HCT116 (cell line): Measurements from ENCODE around the gene CELA2B. TPM values are rescaled to one million over a fixed set of nuclear protein-coding genes. Genes with fewer than 3 reads are reported as not detected.

Experiments
- ATAC-seq: fragments of 200-7000 bp; cut with Tn5 transposase; 2 replicates; pipeline ENCODE4 v1.9.1; 2020; ENCODE audit warnings: mild to moderate bottlenecking, moderate library complexity
- BruUV-seq: library from RNA; stranded (reverse); fragments of 400-500 nt; replicated peaks from 2 replicates; lab custom pipeline; 2021; lab: Mats Ljungman, UMichigan
- CTCF ChIA-PET: fragments of 300-600 bp; sonication (Branson Sonifier 250); formaldehyde crosslinking; loops from one replicate; lab custom pipeline; 2021; ENCODE audit warnings: antibody characterized with exemption; lab: Charles Lee
- POLR2A ChIA-PET: fragments of 300-600, 350-600 bp; sonication (Branson Sonifier 250); formaldehyde crosslinking; loops from one replicate; lab custom pipeline; 2021; ENCODE audit warnings: antibody characterized with exemption; lab: Charles Lee
- RAD21 ChIA-PET, 2 experiments: fragments of 300-600 bp; sonication (Branson Sonifier 250); formaldehyde crosslinking; loops; one replicate each; lab custom pipeline; 2023; ENCODE audit warnings: low total read pairs in 2 of 2; ENCODE audit not compliant: uncharacterized antibody in 2 of 2, unreplicated experiment in 2 of 2, low non-redundant PET in 1 of 2; lab: Charles Lee
- DNase-seq: peaks from one replicate; pipeline ENCODE4 v3.0.0-alpha.2; 2010; ENCODE audit warnings: low read depth, low spot score
- H2AFZ ChIP-seq: fragments of 200-600 bp; shearing (Covaris generic), sonication (generic); 2 replicates; pipeline ENCODE4 v1.6.1; 2017; ENCODE audit warnings: low read depth, mixed run types, mixed read lengths, antibody characterized with exemption, low read length; ENCODE audit not compliant: poor library complexity, severe bottlenecking
- H3K27ac ChIP-seq: 2 replicates; pipeline ENCODE4 v1.5.1; 2012; ENCODE audit warnings: low read depth, low read length
- H3K27me3 ChIP-seq: fragments of 200-600 bp; sonication (generic); 2 replicates; pipeline ENCODE4 v1.6.1; 2016; ENCODE audit warnings: mixed run types, low read length, mixed read lengths; ENCODE audit not compliant: insufficient read depth
- H3K36me3 ChIP-seq, 2 experiments: fragments of 200-500 bp in 1 of 2; fragments of 200-600 bp in 1 of 2; sonication (Bioruptor generic) in 1 of 2; sonication (generic) in 1 of 2; 2 replicates each; pipeline versions ENCODE4 v1.5.1 to v1.6.1; 2014 to 2016; ENCODE audit warnings: low read length in 2 of 2, inconsistent platforms in 1 of 2, mixed read lengths in 1 of 2, mixed run types in 1 of 2; ENCODE audit not compliant: insufficient read depth in 2 of 2, control insufficient read depth in 1 of 2
- H3K4me1 ChIP-seq, 2 experiments: fragments of 200-600 bp in 1 of 2; sonication (generic) in 1 of 2; 2 replicates each; pipeline versions ENCODE4 v1.5.1 to v1.6.1; 2012 to 2017; ENCODE audit warnings: low read length in 2 of 2, inconsistent platforms in 1 of 2, mild to moderate bottlenecking in 1 of 2, mixed read lengths in 1 of 2, mixed run types in 1 of 2, moderate library complexity in 1 of 2; ENCODE audit not compliant: insufficient read depth in 2 of 2, control insufficient read depth in 1 of 2
- H3K4me2 ChIP-seq: fragments of 200-600 bp; sonication (generic); 2 replicates; pipeline ENCODE4 v1.6.1; 2017; ENCODE audit warnings: mixed run types, low read length, mixed read lengths
- H3K4me3 ChIP-seq, 2 experiments: fragments of 200-600 bp in 1 of 2; sonication (generic) in 1 of 2; replicated peaks in 1 of 2; 2 replicates each; pipeline ENCODE4 v1.5.1; 2011 to 2016; ENCODE audit warnings: low read length in 2 of 2, control low read depth in 1 of 2, low read depth in 1 of 2, mild to moderate bottlenecking in 1 of 2, mixed read lengths in 1 of 2, mixed run types in 1 of 2
- H3K79me2 ChIP-seq: fragments of 200-600 bp; sonication (generic); 2 replicates; pipeline ENCODE4 v1.6.1; 2017; ENCODE audit warnings: mild to moderate bottlenecking, mixed run types, low read length, moderate library complexity, mixed read lengths; ENCODE audit not compliant: insufficient read depth
- H3K9ac ChIP-seq: fragments of 200-600 bp; sonication (generic); 2 replicates; pipeline ENCODE4 v1.6.1; 2016; ENCODE audit warnings: low read length, mixed read lengths
- H3K9me2 ChIP-seq: fragments of 200-600 bp; sonication (generic), shearing (Covaris generic); 2 replicates; pipeline ENCODE4 v1.6.1; 2017; ENCODE audit warnings: mixed run types, mild to moderate bottlenecking, moderate library complexity; ENCODE audit not compliant: insufficient read depth
- H3K9me3 ChIP-seq, 2 experiments: fragments of 200-500 bp in 1 of 2; fragments of 200-600 bp in 1 of 2; sonication (Bioruptor generic) in 1 of 2; sonication (generic) in 1 of 2; 2 replicates each; pipeline ENCODE4 v1.6.1; 2014 to 2017; ENCODE audit warnings: low read length in 2 of 2, mixed read lengths in 2 of 2, inconsistent platforms in 1 of 2, low read depth in 1 of 2, mild to moderate bottlenecking in 1 of 2, mixed run types in 1 of 2, moderate library complexity in 1 of 2; ENCODE audit not compliant: control insufficient read depth in 1 of 2, insufficient read depth in 1 of 2
- H4K20me1 ChIP-seq: fragments of 200-600 bp; sonication (generic), shearing (Covaris generic); 2 replicates; pipeline ENCODE4 v1.6.1; 2017; ENCODE audit warnings: mixed run types, mild to moderate bottlenecking, moderate library complexity; ENCODE audit not compliant: insufficient read depth
- CEBPB ChIP-seq: IDR thresholded peaks from 2 replicates; pipeline ENCODE4 v1.6.1; 2012; ENCODE audit warnings: low read depth
- EZH2 ChIP-seq: fragments of 200-600 bp; sonication (generic); IDR thresholded peaks from 2 replicates; pipeline ENCODE4 v1.6.1; 2017; ENCODE audit warnings: antibody characterized with exemption, mixed run types
- JUND ChIP-seq: IDR thresholded peaks from 2 replicates; pipeline ENCODE4 v1.6.1; 2012
- MAX ChIP-seq: IDR thresholded peaks from 2 replicates; pipeline ENCODE4 v1.6.1; 2012
- POLR2A ChIP-seq: IDR thresholded peaks from 2 replicates; pipeline ENCODE4 v1.7.0; 2011; ENCODE audit warnings: borderline replicate concordance; ENCODE audit not compliant: insufficient read depth, insufficient read length; ENCODE audit errors: extremely low read depth
- POLR2AphosphoS5 ChIP-seq: IDR thresholded peaks from 2 replicates; pipeline ENCODE4 v1.6.1; 2011; ENCODE audit warnings: mild to moderate bottlenecking, low read depth, low read length, moderate library complexity
- REST ChIP-seq: IDR thresholded peaks from 2 replicates; pipeline ENCODE4 v1.6.1; 2012; ENCODE audit warnings: low read depth
- SIN3A ChIP-seq: IDR thresholded peaks from 2 replicates; pipeline ENCODE4 v1.6.1; 2012; ENCODE audit warnings: low read depth
- SP1 ChIP-seq: IDR thresholded peaks from 2 replicates; pipeline ENCODE4 v1.6.1; 2012; ENCODE audit warnings: low read depth
- intact Hi-C: fragments of 100-400 bp; cut with micrococcal nuclease; formaldehyde crosslinking; loops from 2 replicates; pipeline ENCODE4 v1.10.0; 2022
- total RNA-seq: library from RNA; stranded (reverse); gene quantifications from one replicate; pipeline ENCODE4 v1.2.1, GENCODE V29; 2021; ENCODE audit not compliant: unreplicated experiment

Gene CELA2B
- total RNA-seq, 1 experiment from 2014 or later = not detected

DNA sequence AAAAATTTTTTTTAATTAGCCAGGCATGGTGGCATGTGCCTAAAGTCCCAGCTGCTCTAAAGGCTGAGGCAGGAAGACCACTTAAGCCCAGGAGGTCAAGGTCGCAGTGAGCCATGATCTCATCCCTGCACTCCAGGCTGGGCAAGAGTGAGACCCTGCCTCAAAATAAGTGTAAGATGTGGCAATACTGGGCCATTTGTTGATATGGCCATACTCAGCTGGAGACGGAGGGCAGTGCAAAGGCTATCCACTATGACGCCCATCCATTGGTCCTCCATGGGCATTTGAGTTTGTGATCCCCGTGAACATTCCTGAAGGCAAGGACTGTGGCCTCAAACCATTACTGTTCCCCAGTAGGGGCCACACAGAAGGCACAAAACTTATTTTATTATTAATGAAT lies 46.6 kb downstream of the CELA2B start:
- ATAC-seq = no peak
- ChIA-PET RAD21 (no interaction called here), POLR2A (no interaction called here), CTCF (no interaction called here)
- H3K27me3 ChIP-seq = no peaks in the 10 kb centered on the region
- no peak for DNase-seq
- no peak overlapping the region for H3K9ac ChIP-seq
- peaks cover 6% of the 10 kb centered on the region for H3K79me2 ChIP-seq
- no peak overlapping the region for H3K4me2 ChIP-seq
- no peak overlapping the region for H3K4me3 ChIP-seq
- BruUV-seq = no TSS peak
- TF ChIP-seq CEBPB (no peak), SIN3A (no peak), EZH2 (no peak), REST (no peak), POLR2AphosphoS5 (no peak), POLR2A (no peak), SP1 (no peak), MAX (no peak), JUND (no peak)
- H3K36me3 ChIP-seq = 0 out of 4 replicates have a peak, but pooled peaks cover 0 to 1% of the 10 kb centered on the region in 2 experiments
- H3K4me1 ChIP-seq = peaks cover 10 to 24% of the 10 kb centered on the region in 2 experiments
- no peaks in the 10 kb centered on the region for H3K9me2 ChIP-seq
- H3K27ac ChIP-seq = no peak overlapping the region
- no peak overlapping the region for H2AFZ ChIP-seq
- no peaks in the 10 kb centered on the region for H3K9me3 ChIP-seq
- intact Hi-C loops = no loop called here
- no peaks in the 10 kb centered on the region for H4K20me1 ChIP-seq
